T-helper 1 cell treated with Interleukin-12 subunit alpha and Interleukin-12 subunit beta and Interleukin-4 antibody, amounts not matched to agents 30 μg/mL and 1 μg/mL, for 36 hours (primary cell): Measurements from ENCODE around the gene PMPCA.
"Not testable (repeated sequence)": the region's sequence is repeated elsewhere in the genome, so short reads cannot be mapped to it uniquely, and the experiment has no call there.

ENCODE experiments used
- H3K27ac Mint-ChIP-seq: one replicate; pipeline ENCODE4 v1.8.0; 2021; ENCODE audit warnings: mild to moderate bottlenecking, mixed read lengths
- H3K27me3 Mint-ChIP-seq: one replicate; pipeline ENCODE4 v1.8.0; 2021; ENCODE audit warnings: low read depth, mixed read lengths
- H3K36me3 Mint-ChIP-seq: one replicate; pipeline ENCODE4 v1.8.0; 2021; ENCODE audit warnings: low read depth, mixed read lengths
- H3K4me1 Mint-ChIP-seq: one replicate; pipeline ENCODE4 v1.8.0; 2021; ENCODE audit warnings: low read depth, mixed read lengths
- H3K4me3 Mint-ChIP-seq: one replicate; pipeline ENCODE4 v1.8.0; 2021; ENCODE audit warnings: mild to moderate bottlenecking, moderate library complexity, mixed read lengths
- H3K9me3 Mint-ChIP-seq: one replicate; pipeline ENCODE4 v1.8.0; 2021; ENCODE audit warnings: mixed read lengths

Gene PMPCA

GRCh38 chr9:136409557-136410455 is 652 bp upstream of the PMPCA start:
- H3K36me3 Mint-ChIP-seq, result peaks cover 47% of the 10 kb centered on the region
- H3K27me3 Mint-ChIP-seq, result peaks cover 4% of the 10 kb centered on the region
- H3K4me1 Mint-ChIP-seq, result peaks cover 43% of the 10 kb centered on the region
- peak overlapping the region; percentile 85 for H3K27ac Mint-ChIP-seq
- no peaks in the 10 kb centered on the region for H3K9me3 Mint-ChIP-seq
- peak overlapping the region; percentile 88 for H3K4me3 Mint-ChIP-seq

- H3K9me3 Mint-ChIP-seq, result no peaks in the 10 kb centered on the region
- peaks cover 38% of the 10 kb centered on the region for H3K4me1 Mint-ChIP-seq
- H3K27me3 Mint-ChIP-seq, result peaks cover 4% of the 10 kb centered on the region
- peaks cover 42% of the 10 kb centered on the region for H3K36me3 Mint-ChIP-seq
- peak overlapping the region; percentile 84 for H3K27ac Mint-ChIP-seq
- peak overlapping the region; percentile 94 for H3K4me3 Mint-ChIP-seq
These were observed 920 bp downstream of the PMPCA start for GRCh38 chr9:136411378-136411777.

DNA sequence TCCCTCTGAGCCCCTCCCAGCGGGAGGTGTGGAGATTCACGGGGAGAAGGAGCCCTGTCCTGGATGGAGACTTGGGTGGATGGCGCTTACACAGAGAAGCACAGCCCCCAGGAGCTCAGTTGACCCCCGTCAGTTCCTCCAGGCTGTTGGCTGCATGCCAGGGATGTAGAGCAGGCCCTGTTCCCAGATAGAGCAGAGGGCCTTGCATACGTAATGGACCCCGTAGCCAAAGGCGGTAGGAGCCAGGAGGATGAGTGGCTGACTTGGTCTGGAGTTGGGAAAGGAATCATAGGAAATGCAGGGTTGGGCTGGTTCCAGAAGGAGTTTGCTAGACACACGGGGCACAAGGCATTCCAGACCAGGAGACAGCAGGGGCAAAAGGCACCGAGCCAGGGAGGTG is 2.5 kb downstream of the PMPCA start:
- no peak overlapping the region for H3K4me3 Mint-ChIP-seq
- peaks cover 35% of the 10 kb centered on the region for H3K4me1 Mint-ChIP-seq
- H3K36me3 Mint-ChIP-seq, result peaks cover 40% of the 10 kb centered on the region
- no peaks in the 10 kb centered on the region for H3K9me3 Mint-ChIP-seq
- no peak overlapping the region for H3K27ac Mint-ChIP-seq
- H3K27me3 Mint-ChIP-seq, result peaks cover 4% of the 10 kb centered on the region

GRCh38 chr9:136416427-136416826 is 6.0 kb downstream of the PMPCA start:
- H3K27me3 Mint-ChIP-seq, result no peaks in the 10 kb centered on the region
- H3K27ac Mint-ChIP-seq, result no peak overlapping the region
- H3K9me3 Mint-ChIP-seq, result no peaks in the 10 kb centered on the region
- peaks cover 33% of the 10 kb centered on the region for H3K36me3 Mint-ChIP-seq
- no peak overlapping the region for H3K4me3 Mint-ChIP-seq
- H3K4me1 Mint-ChIP-seq, result peaks cover 14% of the 10 kb centered on the region

DNA sequence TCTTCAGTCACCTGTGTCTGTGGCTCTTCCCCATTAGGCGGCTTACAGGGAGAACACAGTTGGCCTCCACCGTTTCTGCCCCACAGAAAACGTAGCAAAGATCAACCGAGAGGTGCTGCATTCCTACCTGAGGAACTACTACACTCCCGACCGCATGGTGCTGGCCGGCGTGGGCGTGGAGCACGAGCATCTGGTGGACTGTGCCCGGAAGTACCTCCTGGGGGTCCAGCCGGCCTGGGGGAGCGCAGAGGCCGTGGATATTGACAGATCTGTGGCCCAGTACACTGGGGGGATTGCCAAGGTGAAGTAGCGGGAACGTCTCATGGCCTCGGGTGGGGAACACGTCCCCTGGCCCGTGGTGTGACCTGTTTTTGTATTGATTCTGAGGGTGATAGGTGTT is 6.5 kb downstream of the PMPCA start:
- H3K9me3 Mint-ChIP-seq, result no peaks in the 10 kb centered on the region
- H3K36me3 Mint-ChIP-seq, result peaks cover 32% of the 10 kb centered on the region
- H3K4me3 Mint-ChIP-seq, result no peak overlapping the region
- H3K27ac Mint-ChIP-seq, result no peak overlapping the region
- peaks cover 11% of the 10 kb centered on the region for H3K4me1 Mint-ChIP-seq
- H3K27me3 Mint-ChIP-seq, result no peaks in the 10 kb centered on the region

DNA sequence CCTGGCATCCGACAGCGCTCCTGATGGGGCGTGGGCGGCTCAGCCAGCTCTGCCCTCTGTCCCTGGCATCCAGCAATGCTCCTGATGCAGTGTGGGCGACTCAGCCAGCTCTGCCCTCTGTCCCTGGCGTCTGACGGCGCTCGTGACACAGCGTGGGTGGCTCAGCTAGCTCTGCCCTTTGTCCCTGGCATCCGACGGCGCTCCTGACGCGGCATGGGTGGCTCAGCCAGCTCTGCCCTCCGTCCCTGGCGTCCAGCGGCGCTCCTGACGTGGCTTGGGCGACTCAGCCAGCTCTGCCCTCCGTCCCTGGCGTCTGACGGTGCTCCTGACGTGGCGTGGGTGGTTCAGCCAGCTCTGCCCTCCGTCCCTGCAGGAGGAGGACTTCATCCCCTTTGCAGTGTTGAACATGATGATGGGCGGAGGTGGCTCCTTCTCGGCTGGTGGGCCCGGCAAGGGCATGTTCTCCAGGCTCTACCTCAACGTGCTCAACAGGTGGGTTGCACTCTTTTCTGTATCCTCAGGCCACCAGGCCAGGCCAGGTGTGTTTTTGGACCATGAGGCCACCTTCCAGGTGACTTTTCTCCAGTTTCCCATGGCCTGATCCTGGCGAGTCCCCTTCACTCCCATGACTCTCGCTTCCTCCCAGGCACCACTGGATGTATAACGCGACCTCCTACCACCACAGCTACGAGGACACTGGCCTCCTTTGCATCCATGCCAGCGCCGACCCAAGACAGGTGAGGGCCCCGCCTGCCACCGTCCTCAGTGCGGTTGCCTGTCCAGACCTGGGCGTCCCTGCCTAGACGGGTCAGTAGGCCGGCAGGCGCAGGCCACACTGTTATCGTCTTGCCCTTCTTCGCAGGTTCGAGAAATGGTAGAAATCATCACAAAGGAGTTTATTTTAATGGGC is 8.0 kb downstream of the PMPCA start:
- H3K27me3 Mint-ChIP-seq, result no peaks in the 10 kb centered on the region
- H3K36me3 Mint-ChIP-seq, result peaks cover 29% of the 10 kb centered on the region
- no peak overlapping the region for H3K4me3 Mint-ChIP-seq

DNA sequence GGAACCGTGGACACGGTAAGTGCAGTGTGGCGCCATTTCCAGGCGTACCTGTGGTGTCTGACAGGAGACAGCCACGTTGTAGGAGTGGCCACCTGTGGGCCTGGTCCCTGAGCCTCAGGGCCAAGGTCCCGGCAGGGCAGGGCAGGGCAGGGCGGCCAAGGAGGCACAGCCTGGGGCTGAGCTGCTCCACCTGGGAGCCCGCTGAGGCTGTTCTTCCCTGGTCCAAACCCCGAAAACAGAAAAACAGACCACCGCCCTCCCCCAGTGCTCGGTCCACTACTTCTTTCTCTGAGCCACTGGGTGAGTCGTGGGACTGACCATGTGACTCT is 8.6 kb downstream of the PMPCA start:
- H3K4me3 Mint-ChIP-seq, result no peak overlapping the region
- H3K27me3 Mint-ChIP-seq, result no peaks in the 10 kb centered on the region
- H3K9me3 Mint-ChIP-seq, result no peaks in the 10 kb centered on the region
- H3K36me3 Mint-ChIP-seq, result peaks cover 23% of the 10 kb centered on the region
- H3K4me1 Mint-ChIP-seq, result peaks cover under 1% of the 10 kb centered on the region
- no peak overlapping the region for H3K27ac Mint-ChIP-seq

More for the DNA sequence above, 8.0 kb downstream of the PMPCA start:
- Mint-ChIP-seq H3K9me3 (no peaks in the 10 kb centered on the region), H3K4me1 (peaks cover 3% of the 10 kb centered on the region), H3K27ac (no peak overlapping the region)

GRCh38 chr9:136421791-136422190 is 11.3 kb downstream of the PMPCA start:
- Mint-ChIP-seq H3K27me3 (no peaks in the 10 kb centered on the region), H3K27ac (no peak overlapping the region), H3K36me3 (peaks cover 12% of the 10 kb centered on the region), H3K4me3 (no peak overlapping the region), H3K9me3 (no peaks in the 10 kb centered on the region), H3K4me1 (no peaks in the 10 kb centered on the region)

- peaks cover 8% of the 10 kb centered on the region for H3K36me3 Mint-ChIP-seq
- H3K9me3 Mint-ChIP-seq, result no peaks in the 10 kb centered on the region
- H3K4me3 Mint-ChIP-seq, result no peak overlapping the region
- H3K27me3 Mint-ChIP-seq, result no peaks in the 10 kb centered on the region
- H3K27ac Mint-ChIP-seq, result no peak overlapping the region
- no peaks in the 10 kb centered on the region for H3K4me1 Mint-ChIP-seq
These were observed 12.4 kb downstream of the PMPCA start for GRCh38 chr9:136422876-136423275.

DNA sequence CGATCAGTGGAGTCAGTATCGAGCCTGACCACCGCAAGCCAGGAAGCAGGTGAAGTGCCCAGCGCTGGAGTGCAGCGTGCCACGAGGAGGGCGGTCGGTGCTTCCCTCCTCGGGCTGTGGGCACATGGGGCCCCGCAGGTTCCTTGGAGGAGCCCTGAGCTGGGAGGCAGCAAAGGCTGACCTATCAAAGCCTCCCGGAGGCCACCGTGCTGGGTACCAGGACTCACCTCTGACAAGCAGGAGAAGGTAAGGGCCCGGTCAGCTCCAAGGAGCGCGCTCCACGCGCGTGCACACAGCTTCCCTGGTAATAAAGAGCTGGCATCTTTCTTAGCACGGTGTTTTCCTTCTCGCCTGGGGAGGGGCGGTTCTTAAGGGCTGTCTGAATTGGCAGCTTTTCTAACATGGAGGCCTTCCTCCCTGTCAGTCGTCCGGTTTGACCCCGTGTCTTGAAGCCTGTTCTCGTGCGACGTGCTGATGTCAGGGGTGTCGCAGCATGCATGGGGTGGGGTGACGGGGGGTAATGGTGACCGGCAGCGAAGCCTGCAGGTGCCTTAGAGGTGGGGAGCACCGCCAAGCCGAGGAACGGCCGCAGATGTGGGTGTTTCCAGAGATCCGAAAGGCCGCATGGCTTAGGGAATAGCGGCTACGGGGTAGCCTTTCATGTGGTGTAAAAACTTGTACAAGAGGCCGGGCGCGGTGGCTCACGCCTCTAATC is 13.1 kb downstream of the PMPCA start:
- Mint-ChIP-seq H3K9me3 (no peaks in the 10 kb centered on the region), H3K4me3 (no peak overlapping the region), H3K27me3 (no peaks in the 10 kb centered on the region), H3K4me1 (no peaks in the 10 kb centered on the region), H3K36me3 (peaks cover 10% of the 10 kb centered on the region), H3K27ac (no peak overlapping the region)

- H3K27ac Mint-ChIP-seq, result no peak overlapping the region
- H3K27me3 Mint-ChIP-seq, result no peaks in the 10 kb centered on the region
- H3K9me3 Mint-ChIP-seq, result no peaks in the 10 kb centered on the region
- peaks cover 10% of the 10 kb centered on the region for H3K36me3 Mint-ChIP-seq
- no peak overlapping the region for H3K4me3 Mint-ChIP-seq
- no peaks in the 10 kb centered on the region for H3K4me1 Mint-ChIP-seq
These were observed 14.4 kb downstream of the PMPCA start for GRCh38 chr9:136424750-136425362.

- not testable (repeated sequence) for H3K36me3 Mint-ChIP-seq, H3K9me3 Mint-ChIP-seq, H3K27me3 Mint-ChIP-seq, H3K4me3 Mint-ChIP-seq, H3K4me1 Mint-ChIP-seq, H3K27ac Mint-ChIP-seq
These were observed 14.9 kb downstream of the PMPCA start for GRCh38 chr9:136425367-136425766.

DNA sequence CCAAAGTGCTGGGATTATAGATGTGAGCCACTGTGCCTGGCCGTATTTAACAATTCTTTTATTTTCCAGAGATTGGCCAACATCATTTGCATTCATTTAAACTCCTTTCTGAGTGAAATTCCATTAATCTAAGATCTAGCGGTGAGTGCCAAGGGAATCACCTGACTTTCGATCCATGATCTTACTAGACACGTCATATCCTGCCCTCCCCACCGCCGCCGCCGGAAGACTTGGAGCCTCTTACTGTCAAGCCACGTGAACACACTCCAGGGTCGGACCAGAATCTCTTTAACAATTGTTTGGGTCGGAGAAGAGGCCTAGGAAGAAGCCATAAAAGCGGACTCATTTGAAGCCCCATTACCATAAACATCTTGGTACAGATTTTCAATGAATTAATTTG is 16.3 kb downstream of the PMPCA start:
- Mint-ChIP-seq H3K36me3 (peaks cover 10% of the 10 kb centered on the region), H3K27me3 (no peaks in the 10 kb centered on the region), H3K4me3 (no peak overlapping the region), H3K27ac (no peak overlapping the region), H3K9me3 (no peaks in the 10 kb centered on the region), H3K4me1 (no peaks in the 10 kb centered on the region)

GRCh38 chr9:136429075-136429628 is 18.7 kb downstream of the PMPCA start:
- no peaks in the 10 kb centered on the region for H3K4me1 Mint-ChIP-seq
- H3K4me3 Mint-ChIP-seq, result no peak overlapping the region
- no peaks in the 10 kb centered on the region for H3K27me3 Mint-ChIP-seq
- peaks cover 5% of the 10 kb centered on the region for H3K36me3 Mint-ChIP-seq
- H3K27ac Mint-ChIP-seq, result no peak overlapping the region
- H3K9me3 Mint-ChIP-seq, result no peaks in the 10 kb centered on the region
